ENCODE data around the gene RANBP3L.
"Not testable (repeated sequence)": the region's sequence is repeated elsewhere in the genome, so short reads cannot be mapped to it uniquely, and the experiment has no call there.

The RANBP3L gene, protein sequence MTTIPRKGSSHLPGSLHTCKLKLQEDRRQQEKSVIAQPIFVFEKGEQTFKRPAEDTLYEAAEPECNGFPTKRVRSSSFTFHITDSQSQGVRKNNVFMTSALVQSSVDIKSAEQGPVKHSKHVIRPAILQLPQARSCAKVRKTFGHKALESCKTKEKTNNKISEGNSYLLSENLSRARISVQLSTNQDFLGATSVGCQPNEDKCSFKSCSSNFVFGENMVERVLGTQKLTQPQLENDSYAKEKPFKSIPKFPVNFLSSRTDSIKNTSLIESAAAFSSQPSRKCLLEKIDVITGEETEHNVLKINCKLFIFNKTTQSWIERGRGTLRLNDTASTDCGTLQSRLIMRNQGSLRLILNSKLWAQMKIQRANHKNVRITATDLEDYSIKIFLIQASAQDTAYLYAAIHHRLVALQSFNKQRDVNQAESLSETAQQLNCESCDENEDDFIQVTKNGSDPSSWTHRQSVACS

GRCh38 chr5:36301858-36302603 is at the start of gene RANBP3L:
TSS of gene RANBP3L (minus strand) at chr5:36301902. CDS start at chr5:36301416, 486 bp downstream.
- no peak for TF ChIP-seq CTCF (IDR thresholded peaks at IDR 0.05; ENCODE audit: insufficient read depth, low read length, poor library complexity, severe bottlenecking)
- no peaks in the 10 kb centered on the region for H3K27me3 ChIP-seq (ENCODE audit: low read length)
- no peak within 1 kb of the TSS for H3K4me3 ChIP-seq (ENCODE audit: insufficient read depth, low read length, poor library complexity, severe bottlenecking)
- no peaks in the 10 kb centered on the region for H3K36me3 ChIP-seq (ENCODE audit: low read length)
- H3F3A ChIP-seq (ENCODE audit: insufficient read depth) = no peaks in the 10 kb centered on the region
- H3K4me2 ChIP-seq (ENCODE audit: low read depth, low read length, poor library complexity, severe bottlenecking) = no peak within 1 kb of the TSS
- no peaks in the 10 kb centered on the region for H4K20me1 ChIP-seq (ENCODE audit: low read depth, low read length)
- no peaks in the 10 kb centered on the region for H3K9me3 ChIP-seq (ENCODE audit: insufficient read depth, low read length)
- H3K9ac ChIP-seq (ENCODE audit: low read length) = no peak within 1 kb of the TSS
- H3K27ac ChIP-seq (ENCODE audit: low read depth, low read length) = no peak within 1 kb of the TSS
- no peak within 1 kb of the TSS for H2AFZ ChIP-seq (ENCODE audit: low read depth, low read length, severe bottlenecking)
- no peaks in the 10 kb centered on the region for H3K9me2 ChIP-seq (replicated peaks; ENCODE audit: insufficient read depth, low read length)
- no peaks in the 10 kb centered on the region for H3K79me2 ChIP-seq (ENCODE audit: insufficient read depth, low read length)

- Histone ChIP-seq H3K27ac (ENCODE audit: low read depth, low read length) (no peak overlapping the region), H3K9me2 (replicated peaks; ENCODE audit: insufficient read depth, low read length) (no peaks in the 10 kb centered on the region), H3K4me3 (ENCODE audit: insufficient read depth, low read length, poor library complexity, severe bottlenecking) (no peak overlapping the region), H3K79me2 (ENCODE audit: insufficient read depth, low read length) (no peaks in the 10 kb centered on the region), H3K36me3 (ENCODE audit: low read length) (no peaks in the 10 kb centered on the region; the same call in 1 of the 2 replicates), H3K27me3 (ENCODE audit: low read length) (no peaks in the 10 kb centered on the region), H2AFZ (ENCODE audit: low read depth, low read length, severe bottlenecking) (no peak overlapping the region), H3F3A (ENCODE audit: insufficient read depth) (no peaks in the 10 kb centered on the region), H4K20me1 (ENCODE audit: low read depth, low read length) (no peaks in the 10 kb centered on the region), H3K4me2 (ENCODE audit: low read depth, low read length, poor library complexity, severe bottlenecking) (no peak overlapping the region), H3K9ac (ENCODE audit: low read length) (no peak overlapping the region), H3K9me3 (ENCODE audit: insufficient read depth, low read length) (no peaks in the 10 kb centered on the region)
- no peak for TF ChIP-seq CTCF (IDR thresholded peaks at IDR 0.05; ENCODE audit: insufficient read depth, low read length, poor library complexity, severe bottlenecking)
- no peak for TF ChIP-seq EZH2phosphoT487 (conservative IDR thresholded peaks at IDR 0.05; ENCODE audit: low read length)
Observed at GRCh38 chr5:36346896-36347690, 45.4 kb upstream of the RANBP3L start.

DNA sequence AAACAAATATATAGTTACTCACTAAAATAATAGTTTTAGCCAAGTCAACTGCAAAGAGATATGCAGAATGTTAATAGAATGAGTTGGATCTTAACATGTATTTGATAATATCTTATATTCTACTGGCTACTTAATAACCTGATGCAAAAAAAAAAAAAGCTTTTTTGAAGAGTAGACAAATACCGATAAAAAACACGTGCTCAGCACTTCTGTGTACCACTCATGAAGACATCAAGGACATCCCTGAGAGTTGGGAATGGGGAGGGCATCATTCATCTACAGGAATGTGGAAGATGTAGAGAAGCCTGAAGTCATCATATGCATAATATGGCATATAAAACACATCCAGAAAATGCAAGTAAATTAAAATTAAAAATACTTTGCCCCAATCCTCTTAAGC is 43.2 kb upstream of the RANBP3L start:
- Histone ChIP-seq H3K79me2 (ENCODE audit: insufficient read depth, low read length) (no peaks in the 10 kb centered on the region), H3K27me3 (ENCODE audit: low read length) (no peaks in the 10 kb centered on the region), H3K36me3 (ENCODE audit: low read length) (no peaks in the 10 kb centered on the region; the same call in 1 of the 2 replicates), H3K9me3 (ENCODE audit: insufficient read depth, low read length) (no peaks in the 10 kb centered on the region), H3K9ac (ENCODE audit: low read length) (no peak overlapping the region), H2AFZ (ENCODE audit: low read depth, low read length, severe bottlenecking) (no peak overlapping the region), H3F3A (ENCODE audit: insufficient read depth) (no peaks in the 10 kb centered on the region), H3K9me2 (replicated peaks; ENCODE audit: insufficient read depth, low read length) (no peaks in the 10 kb centered on the region), H4K20me1 (ENCODE audit: low read depth, low read length) (no peaks in the 10 kb centered on the region), H3K27ac (ENCODE audit: low read depth, low read length) (no peak overlapping the region), H3K4me2 (ENCODE audit: low read depth, low read length, poor library complexity, severe bottlenecking) (no peak overlapping the region), H3K4me3 (ENCODE audit: insufficient read depth, low read length, poor library complexity, severe bottlenecking) (no peak overlapping the region)
- no peak for TF ChIP-seq CTCF (IDR thresholded peaks at IDR 0.05; ENCODE audit: insufficient read depth, low read length, poor library complexity, severe bottlenecking)
- TF ChIP-seq EZH2phosphoT487 (conservative IDR thresholded peaks at IDR 0.05; ENCODE audit: low read length) = no peak

DNA sequence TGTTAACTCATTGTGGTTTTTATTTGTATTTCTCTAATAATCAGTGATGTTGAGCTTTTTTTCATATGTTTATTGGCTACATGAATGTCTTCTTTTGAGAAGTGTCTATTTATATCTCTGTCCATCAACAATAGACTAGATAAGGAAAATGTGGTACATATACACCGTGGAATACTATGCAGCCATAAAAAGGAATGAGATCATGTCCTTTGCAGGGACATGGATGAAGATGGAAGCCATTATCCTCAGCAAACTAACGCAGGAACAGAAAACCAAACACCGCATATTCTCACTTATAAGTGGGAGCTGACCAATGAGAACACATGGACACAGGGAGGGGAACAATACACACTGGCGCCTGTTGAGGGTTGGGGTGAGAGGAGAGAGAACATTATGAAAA is 40.0 kb upstream of the RANBP3L start:
- H3K36me3 ChIP-seq (ENCODE audit: low read length); H3K4me3 ChIP-seq (ENCODE audit: insufficient read depth, low read length, poor library complexity, severe bottlenecking); H2AFZ ChIP-seq (ENCODE audit: low read depth, low read length, severe bottlenecking); H3K27ac ChIP-seq (ENCODE audit: low read depth, low read length); H3F3A ChIP-seq (ENCODE audit: insufficient read depth); H3K9ac ChIP-seq (ENCODE audit: low read length); H3K79me2 ChIP-seq (ENCODE audit: insufficient read depth, low read length); H3K9me2 ChIP-seq (replicated peaks; ENCODE audit: insufficient read depth, low read length); H3K9me3 ChIP-seq (ENCODE audit: insufficient read depth, low read length); H4K20me1 ChIP-seq (ENCODE audit: low read depth, low read length); H3K27me3 ChIP-seq (ENCODE audit: low read length); H3K4me2 ChIP-seq (ENCODE audit: low read depth, low read length, poor library complexity, severe bottlenecking): not testable (repeated sequence)

All from SU-DHL-6 (cell line).